ENCODE measurements around the gene ATR. TPM values are rescaled to one million over a fixed set of nuclear protein-coding genes. Genes with fewer than 3 reads are reported as not detected.

Gene ATR
- polyA plus RNA-seq (ENCODE audit: low read depth in 6 of 6): 10 to 100 TPM; 11.2 to 21.2 (median 16.9) TPM

DNA sequence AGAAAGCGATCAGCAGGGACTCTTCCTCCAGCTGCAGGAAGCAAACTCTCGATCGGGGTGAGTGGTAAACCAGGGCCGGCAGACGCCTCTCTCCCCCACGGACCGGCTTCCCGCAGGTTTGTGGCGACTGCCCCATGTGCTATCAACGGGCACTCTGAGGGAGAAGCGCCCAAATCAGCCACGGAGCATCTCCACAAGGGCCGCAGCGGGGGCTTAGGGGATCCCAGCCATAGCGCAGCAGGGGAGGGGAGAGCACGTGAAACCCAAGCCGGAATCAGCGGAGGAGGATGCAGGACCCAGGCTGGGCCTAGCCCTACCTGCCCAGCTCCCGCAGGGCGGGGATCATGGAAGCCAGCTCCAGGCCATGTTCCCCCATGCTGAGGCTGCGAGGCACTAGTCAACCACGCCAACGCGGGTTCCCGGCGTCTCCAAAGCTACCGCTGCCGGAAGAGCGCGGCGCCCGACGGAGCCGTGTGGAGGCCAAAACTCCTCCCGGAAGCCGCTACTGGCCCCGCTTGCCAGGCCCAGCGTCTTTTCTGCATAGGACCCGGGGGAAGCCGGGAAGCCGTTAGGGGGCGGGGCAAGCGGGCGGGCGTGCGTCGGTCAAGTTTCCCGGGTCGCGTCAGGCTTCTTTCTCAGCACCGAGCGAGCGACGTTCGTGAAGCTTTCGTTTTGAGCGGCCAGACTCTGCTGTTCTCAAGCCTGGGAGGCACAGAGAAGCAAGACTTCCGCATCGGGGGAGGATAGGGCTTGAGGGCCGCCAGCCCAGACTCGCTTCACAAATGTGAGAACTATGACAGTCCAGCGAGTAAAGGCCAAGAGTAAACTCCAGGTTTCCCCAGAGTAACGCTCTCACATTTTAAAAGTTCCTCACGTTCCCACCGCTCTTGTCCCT is at the start of gene ATR:
ATR (minus strand) TSS at position 405 of the 895 bp plus-strand sequence; CDS start at position 376, 29 bp downstream.
- no peaks in the 10 kb centered on the region for H3K9me3 Mint-ChIP-seq
- peak; percentile 90 for ATAC-seq (ENCODE audit: low read depth in 2 of 2)
- peaks cover 47 to 60% (median 48%) of the 10 kb centered on the region in 3 donors for H3K4me1 Mint-ChIP-seq

DNA sequence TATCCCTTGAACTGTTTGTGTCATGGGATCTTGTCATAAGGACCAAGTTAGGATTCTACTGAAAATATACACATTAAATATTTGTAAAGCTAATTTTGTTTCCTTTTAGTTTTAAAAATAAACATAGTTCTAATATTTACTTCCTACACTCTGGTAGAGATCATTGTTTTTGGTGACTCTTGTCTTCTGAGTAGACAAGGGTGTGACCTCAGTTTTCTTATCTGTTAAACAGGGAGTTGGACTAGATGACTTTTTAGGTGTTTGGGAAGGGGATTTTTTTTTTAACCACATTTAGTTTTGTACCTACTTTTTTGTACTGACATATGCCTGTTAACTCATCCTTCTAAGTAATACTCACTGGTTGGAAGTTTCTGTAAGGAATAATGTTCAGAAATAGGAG is 48.4 kb upstream of the ATR start:
- H3K27ac Mint-ChIP-seq: peak overlapping the region in 1 of 6 donors; percentile 22
- H3K27me3 Mint-ChIP-seq: peaks cover 0 to 6% (median 0%) of the 10 kb centered on the region in 3 donors
- no peaks in the 10 kb centered on the region for H3K4me1 Mint-ChIP-seq
- H3K4me3 Mint-ChIP-seq: no peak overlapping the region
- DNase-seq (no peak), ATAC-seq (ENCODE audit: low read depth in 2 of 2) (no peak)
- no peaks in the 10 kb centered on the region for H3K36me3 Mint-ChIP-seq
- H3K9me3 Mint-ChIP-seq: no peaks in the 10 kb centered on the region

More for the DNA sequence above, at the start of gene ATR:
- peak; percentile 96 for DNase-seq
- Mint-ChIP-seq H3K4me3 (peak within 1 kb of the TSS; percentile 93 to 97 (median 96)), H3K27ac (peak within 1 kb of the TSS; percentile 95 to 99 (median 98)), H3K36me3 (peaks cover 0 to 5% of the 10 kb centered on the region in 2 donors), H3K27me3 (peaks cover 0 to 5% (median 0%) of the 10 kb centered on the region in 3 donors)

- Mint-ChIP-seq H3K9me3 (no peaks in the 10 kb centered on the region), H3K36me3 (no peaks in the 10 kb centered on the region), H3K27ac (no peak overlapping the region), H3K4me3 (no peak overlapping the region), H3K4me1 (no peaks in the 10 kb centered on the region), H3K27me3 (peaks cover 0 to 6% (median 0%) of the 10 kb centered on the region in 3 donors)
- no peak for ATAC-seq (ENCODE audit: low read depth in 2 of 2)
- DNase-seq: no peak
Observed at GRCh38 chr3:142625153-142625440, 46.6 kb upstream of the ATR start.

GRCh38 chr3:142624341-142625152 is 46.0 kb upstream of the ATR start:
- Mint-ChIP-seq H3K27me3 (peaks cover 0 to 6% (median 0%) of the 10 kb centered on the region in 3 donors), H3K4me3 (no peak overlapping the region), H3K9me3 (no peaks in the 10 kb centered on the region), H3K36me3 (no peaks in the 10 kb centered on the region), H3K27ac (no peak overlapping the region), H3K4me1 (no peaks in the 10 kb centered on the region)
- no peak for DNase-seq
- no peak for ATAC-seq (ENCODE audit: low read depth in 2 of 2)

GRCh38 chr3:142623194-142623593 is 44.7 kb upstream of the ATR start:
- ATAC-seq (ENCODE audit: low read depth in 2 of 2): no peak
- H3K9me3 Mint-ChIP-seq: no peaks in the 10 kb centered on the region

GRCh38 chr3:142622405-142622804 is 43.9 kb upstream of the ATR start:
- Mint-ChIP-seq H3K36me3 (no peaks in the 10 kb centered on the region), H3K4me1 (no peaks in the 10 kb centered on the region), H3K4me3 (no peak overlapping the region), H3K27ac (no peak overlapping the region), H3K27me3 (peaks cover 0 to 6% (median 4%) of the 10 kb centered on the region in 3 donors), H3K9me3 (no peaks in the 10 kb centered on the region)
- DNase-seq (no peak), ATAC-seq (ENCODE audit: low read depth in 2 of 2) (no peak)

More at GRCh38 chr3:142623194-142623593, 44.7 kb upstream of the ATR start:
- Mint-ChIP-seq H3K4me3 (no peak overlapping the region), H3K36me3 (no peaks in the 10 kb centered on the region), H3K4me1 (no peaks in the 10 kb centered on the region), H3K27ac (no peak overlapping the region), H3K27me3 (peaks cover 0 to 6% (median 4%) of the 10 kb centered on the region in 3 donors)
- no peak for DNase-seq

GRCh38 chr3:142618917-142619461 is 40.5 kb upstream of the ATR start:
- no peak for ATAC-seq (ENCODE audit: low read depth in 2 of 2)
- no peak for DNase-seq
- no peak overlapping the region for H3K4me3 Mint-ChIP-seq
- peak overlapping the region in 1 of 6 donors; percentile 12 for H3K27ac Mint-ChIP-seq
- H3K9me3 Mint-ChIP-seq: no peaks in the 10 kb centered on the region
- H3K4me1 Mint-ChIP-seq: no peaks in the 10 kb centered on the region
- peaks cover 0 to 5% (median 4%) of the 10 kb centered on the region in 3 donors for H3K27me3 Mint-ChIP-seq
- H3K36me3 Mint-ChIP-seq: no peaks in the 10 kb centered on the region

DNA sequence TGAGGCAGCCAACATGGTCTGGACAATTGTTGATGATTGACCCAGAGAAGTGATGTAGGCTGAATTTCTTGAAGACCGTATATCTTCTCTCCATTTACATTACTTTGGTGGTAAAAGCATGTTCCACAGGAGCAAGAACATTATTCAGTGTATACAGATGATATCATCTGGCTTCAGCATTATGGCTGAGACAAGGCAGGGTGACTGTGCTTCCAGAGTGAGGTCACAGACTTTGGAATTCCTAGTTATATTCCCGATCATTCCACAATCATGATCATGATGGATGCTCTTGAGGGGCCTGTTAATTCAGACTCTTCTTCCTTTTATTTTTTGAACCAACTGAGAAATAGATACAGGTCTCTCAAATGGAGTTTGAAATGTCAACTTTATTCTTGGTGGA is 36.6 kb upstream of the ATR start:
- no peaks in the 10 kb centered on the region for H3K36me3 Mint-ChIP-seq
- H3K4me3 Mint-ChIP-seq: no peak overlapping the region

DNA sequence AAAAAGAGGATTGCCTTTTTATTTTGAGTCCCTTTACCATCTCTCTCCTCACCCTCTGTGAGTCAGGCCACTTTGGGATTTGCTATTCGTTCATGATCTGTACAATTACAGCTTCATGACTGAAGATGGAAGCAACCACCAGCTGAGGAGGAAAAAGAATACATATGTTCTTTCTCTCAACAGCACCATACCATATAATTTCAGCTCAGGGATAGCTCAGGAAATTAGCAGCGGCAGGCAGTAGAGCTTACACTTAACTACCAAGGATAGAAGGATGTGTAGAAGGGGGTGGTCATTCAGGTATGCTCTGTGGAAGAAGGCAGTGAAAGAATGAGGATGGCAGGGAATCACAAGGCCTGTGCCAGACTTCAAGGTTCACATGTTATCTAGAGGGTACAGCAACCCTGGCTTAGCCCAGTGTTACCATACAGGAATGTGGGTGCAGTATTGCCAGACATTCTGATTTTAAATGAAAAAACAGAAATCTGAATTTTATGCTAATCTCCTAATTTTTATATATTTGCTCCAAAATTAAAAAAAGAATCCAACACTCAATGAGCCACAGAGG is 35.6 kb upstream of the ATR start:
- no peak for DNase-seq
- no peaks in the 10 kb centered on the region for H3K36me3 Mint-ChIP-seq
- H3K27ac Mint-ChIP-seq: no peak overlapping the region
- H3K9me3 Mint-ChIP-seq: no peaks in the 10 kb centered on the region
- no peak for ATAC-seq (ENCODE audit: low read depth in 2 of 2)
- H3K4me3 Mint-ChIP-seq: no peak overlapping the region
- peaks cover 0 to 5% (median 4%) of the 10 kb centered on the region in 3 donors for H3K27me3 Mint-ChIP-seq
- H3K4me1 Mint-ChIP-seq: no peaks in the 10 kb centered on the region

More for the DNA sequence above, 36.6 kb upstream of the ATR start:
- Mint-ChIP-seq H3K4me1 (no peaks in the 10 kb centered on the region), H3K27me3 (peaks cover 0 to 5% (median 4%) of the 10 kb centered on the region in 3 donors), H3K9me3 (no peaks in the 10 kb centered on the region), H3K27ac (no peak overlapping the region)
- no peak for ATAC-seq (ENCODE audit: low read depth in 2 of 2)
- DNase-seq: no peak

- H3K9me3 Mint-ChIP-seq: no peaks in the 10 kb centered on the region
Observed at GRCh38 chr3:142613491-142613890, 35.0 kb upstream of the ATR start.

GRCh38 chr3:142611206-142611605 is 32.7 kb upstream of the ATR start:
- Mint-ChIP-seq H3K4me1 (no peaks in the 10 kb centered on the region), H3K9me3 (no peaks in the 10 kb centered on the region), H3K36me3 (no peaks in the 10 kb centered on the region), H3K27ac (no peak overlapping the region), H3K4me3 (no peak overlapping the region), H3K27me3 (peaks cover 0 to 5% (median 0%) of the 10 kb centered on the region in 3 donors)
- ATAC-seq (ENCODE audit: low read depth in 2 of 2) (no peak), DNase-seq (no peak)

More at GRCh38 chr3:142613491-142613890, 35.0 kb upstream of the ATR start:
- Mint-ChIP-seq H3K27me3 (peaks cover 0 to 5% (median under 1%) of the 10 kb centered on the region in 3 donors), H3K36me3 (no peaks in the 10 kb centered on the region), H3K4me3 (no peak overlapping the region), H3K27ac (no peak overlapping the region), H3K4me1 (no peaks in the 10 kb centered on the region)
- ATAC-seq (ENCODE audit: low read depth in 2 of 2) (no peak), DNase-seq (no peak)

- no peak for DNase-seq
- H3K27me3 Mint-ChIP-seq: no peaks in the 10 kb centered on the region
- ATAC-seq (ENCODE audit: low read depth in 2 of 2): no peak
- H3K27ac Mint-ChIP-seq: no peak overlapping the region
- no peak overlapping the region for H3K4me3 Mint-ChIP-seq
- H3K36me3 Mint-ChIP-seq: no peaks in the 10 kb centered on the region
- no peaks in the 10 kb centered on the region for H3K4me1 Mint-ChIP-seq
- H3K9me3 Mint-ChIP-seq: no peaks in the 10 kb centered on the region
Observed at GRCh38 chr3:142609136-142609535, 30.6 kb upstream of the ATR start.

- Mint-ChIP-seq H3K27me3 (no peaks in the 10 kb centered on the region), H3K4me1 (no peaks in the 10 kb centered on the region)
- ATAC-seq (ENCODE audit: low read depth in 2 of 2): no peak
Observed at GRCh38 chr3:142608631-142609030, 30.1 kb upstream of the ATR start.

More at GRCh38 chr3:142608631-142609030, 30.1 kb upstream of the ATR start:
- Mint-ChIP-seq H3K27ac (no peak overlapping the region), H3K9me3 (no peaks in the 10 kb centered on the region), H3K36me3 (no peaks in the 10 kb centered on the region), H3K4me3 (no peak overlapping the region)
- no peak for DNase-seq

Measured in naive B cell (primary cell).